OCI-M1 (cell line): ENCODE results near the gene NPAS2.
A peak's percentile ranks its signal among the peaks of the same experiment; 100 is the strongest.

Source experiments
- DNase-seq: peaks from one replicate; lab custom pipeline; 2025; lab: John Stamatoyannopoulos, UW

NPAS2 gene

DNA sequence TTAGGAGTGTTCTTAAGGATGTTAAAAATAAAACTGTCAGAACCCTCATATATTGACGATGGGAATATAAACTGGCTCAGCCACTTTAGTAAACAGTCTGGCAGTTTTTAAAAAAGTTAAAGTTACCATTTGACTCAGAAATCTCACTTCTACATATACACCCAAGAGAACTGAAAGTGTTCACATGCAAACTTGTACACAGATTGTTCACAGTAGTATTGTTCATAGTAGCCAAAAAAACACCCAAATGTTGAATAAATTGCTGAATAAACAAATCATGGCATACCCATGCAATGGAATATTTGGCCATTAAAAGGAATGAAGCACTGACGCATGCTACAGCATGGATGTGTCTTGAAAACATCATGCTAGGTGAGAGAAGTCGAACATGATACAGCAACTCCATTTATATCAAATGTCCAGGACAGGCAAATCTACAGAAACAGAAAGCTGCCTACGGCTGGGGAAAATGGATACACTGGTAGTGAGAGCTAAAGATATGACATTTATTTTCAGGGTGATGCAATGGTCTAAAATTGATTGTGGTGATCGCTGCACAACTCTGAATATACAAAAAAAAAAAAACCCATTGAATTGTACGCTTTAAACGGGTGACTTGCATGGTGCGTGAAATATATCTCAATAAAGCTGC lies 192.2 kb downstream of the NPAS2 start:
- DNase-seq = no peak

DNA sequence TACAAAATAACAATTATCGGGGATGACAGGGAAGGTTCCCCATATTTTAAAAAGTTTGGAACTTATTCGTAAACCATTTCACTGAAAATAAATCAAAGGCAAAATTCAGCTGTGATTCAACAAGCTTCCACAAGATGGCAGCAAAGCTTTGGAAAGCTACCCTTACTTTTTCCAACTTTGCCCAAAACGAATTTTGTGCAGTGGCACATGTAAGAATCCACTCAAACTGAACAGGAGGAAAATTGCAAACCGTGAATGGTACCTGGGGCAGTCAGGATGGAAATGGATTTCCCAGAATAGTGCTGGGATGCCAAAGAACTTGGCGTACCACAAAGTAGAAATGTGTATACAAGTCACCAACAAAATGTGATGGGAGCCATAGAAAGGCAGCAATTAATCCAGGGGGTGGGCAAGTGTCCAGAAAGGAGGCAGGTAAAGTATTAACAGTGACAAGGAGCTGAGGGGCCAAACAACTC lies 192.8 kb downstream of the NPAS2 start:
- DNase-seq = peak; percentile 36

GRCh38 chr2:101014264-101014857 lies 194.4 kb downstream of the NPAS2 start:
- no peak for DNase-seq

GRCh38 chr2:101017371-101017770 lies 197.4 kb downstream of the NPAS2 start:
- DNase-seq = no peak

DNA sequence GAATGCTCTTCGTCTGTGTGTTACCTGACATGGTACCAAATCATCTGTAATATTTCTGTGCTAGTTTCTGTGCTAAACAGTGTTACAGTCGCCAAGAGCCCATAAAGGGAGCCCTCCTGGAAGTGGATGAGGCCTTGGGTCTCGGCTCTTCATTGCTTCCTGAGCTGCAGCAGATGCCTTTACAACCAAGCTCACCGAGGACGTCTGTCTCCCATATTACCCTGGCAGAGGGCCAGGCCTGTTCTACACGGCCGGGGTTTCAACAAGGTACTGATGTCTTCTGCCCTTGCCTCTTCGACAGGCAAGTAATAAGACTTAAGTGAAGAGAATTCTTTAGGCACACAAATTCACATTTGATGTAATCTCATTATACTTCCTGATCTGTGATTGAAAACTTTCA lies 199.0 kb downstream of the NPAS2 start:
- no peak for DNase-seq

DNA sequence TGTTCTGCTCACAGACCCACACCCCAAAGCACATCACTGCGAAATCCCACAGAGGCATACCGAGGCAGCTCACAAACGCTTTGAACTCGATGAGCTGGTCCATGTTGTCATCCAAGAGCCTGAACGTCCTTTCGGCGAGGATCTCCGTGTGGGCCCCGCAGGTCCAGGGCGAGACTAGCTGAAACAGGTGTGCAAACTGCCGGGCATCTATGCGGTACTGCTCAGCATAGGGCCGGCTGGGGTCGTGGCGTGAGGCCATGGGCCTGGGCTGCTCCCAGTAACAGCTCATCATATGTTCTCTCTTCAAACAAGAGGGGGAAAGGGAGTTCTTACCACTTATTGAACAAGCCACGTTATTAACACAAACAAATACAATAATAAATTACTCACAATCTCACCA lies 202.3 kb downstream of the NPAS2 start:
- DNase-seq = no peak

DNA sequence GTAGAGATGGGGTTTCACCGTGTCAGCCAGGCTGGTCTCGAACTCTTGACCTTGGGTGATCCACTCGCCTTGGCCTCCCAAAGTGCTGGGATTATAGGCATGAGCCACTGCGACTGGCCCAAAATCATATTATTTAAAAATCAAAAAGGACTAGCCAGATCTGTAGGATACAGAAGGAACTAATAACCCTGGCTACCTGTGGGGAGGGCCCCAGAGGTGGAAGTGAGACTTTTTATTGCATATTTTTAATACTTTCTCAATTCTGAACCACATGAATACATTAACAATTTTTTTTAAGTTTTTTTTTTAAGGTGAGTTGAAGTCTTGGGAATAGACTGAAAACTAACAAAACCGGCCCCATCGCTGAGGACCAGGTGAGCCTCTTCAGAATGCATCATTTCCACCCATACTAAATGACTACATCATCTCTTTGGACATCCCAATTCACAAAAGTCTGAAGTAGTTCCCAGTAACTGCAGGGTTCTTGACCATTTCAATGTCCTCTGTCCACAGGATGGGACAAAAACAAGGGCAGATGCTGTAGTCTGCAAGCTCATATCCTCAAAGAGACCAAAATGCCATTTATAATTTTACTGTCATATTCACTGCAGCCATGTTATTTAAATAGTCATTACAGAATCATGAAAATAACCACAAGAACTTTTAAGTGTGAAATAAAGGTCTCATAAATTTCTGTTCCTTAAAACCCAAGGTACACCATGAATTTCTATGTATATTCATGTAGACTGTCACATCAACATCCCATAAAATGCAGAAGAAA lies 203.6 kb downstream of the NPAS2 start:
- DNase-seq = no peak

DNA sequence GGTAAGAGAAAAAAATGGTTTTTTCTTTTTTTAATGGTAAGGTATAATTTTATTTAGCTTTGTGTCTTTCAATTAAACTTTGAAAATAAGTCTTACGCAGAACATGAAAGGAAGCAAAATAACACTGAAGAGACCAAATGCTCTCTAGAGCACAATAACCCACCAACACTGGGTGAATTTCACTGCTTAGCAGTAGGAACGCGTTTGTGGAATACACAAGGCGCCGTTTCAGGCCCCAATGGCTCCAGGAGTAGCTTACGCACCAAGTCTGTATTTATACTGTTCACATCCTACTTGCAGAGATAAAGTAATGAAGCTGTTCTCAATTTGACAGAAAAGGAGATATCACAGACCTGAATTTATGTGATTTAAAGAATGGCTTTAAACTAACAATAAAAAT lies 205.6 kb downstream of the NPAS2 start:
- DNase-seq = no peak

DNA sequence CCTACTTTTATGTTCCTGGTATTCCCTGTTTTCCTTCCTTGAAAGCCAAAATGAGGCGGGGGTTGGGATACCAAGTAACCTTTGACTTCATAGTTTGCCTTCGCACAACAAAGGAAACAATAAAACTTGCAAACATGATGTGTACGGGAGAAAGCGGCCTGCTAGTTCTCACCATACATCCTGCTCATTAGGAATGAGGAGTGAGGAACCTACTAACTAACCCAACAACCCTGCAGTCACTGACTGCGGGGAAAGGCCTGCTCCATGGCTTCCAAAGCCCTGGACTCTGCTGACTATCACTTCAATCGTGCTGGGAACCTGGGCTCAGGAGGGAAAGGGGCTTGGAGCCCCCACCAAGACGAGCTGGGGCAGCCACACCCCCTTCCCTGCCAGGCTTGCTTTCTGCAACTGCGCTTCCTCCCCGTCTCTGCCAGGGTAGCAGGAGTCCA lies 206.3 kb downstream of the NPAS2 start:
- no peak for DNase-seq

DNA sequence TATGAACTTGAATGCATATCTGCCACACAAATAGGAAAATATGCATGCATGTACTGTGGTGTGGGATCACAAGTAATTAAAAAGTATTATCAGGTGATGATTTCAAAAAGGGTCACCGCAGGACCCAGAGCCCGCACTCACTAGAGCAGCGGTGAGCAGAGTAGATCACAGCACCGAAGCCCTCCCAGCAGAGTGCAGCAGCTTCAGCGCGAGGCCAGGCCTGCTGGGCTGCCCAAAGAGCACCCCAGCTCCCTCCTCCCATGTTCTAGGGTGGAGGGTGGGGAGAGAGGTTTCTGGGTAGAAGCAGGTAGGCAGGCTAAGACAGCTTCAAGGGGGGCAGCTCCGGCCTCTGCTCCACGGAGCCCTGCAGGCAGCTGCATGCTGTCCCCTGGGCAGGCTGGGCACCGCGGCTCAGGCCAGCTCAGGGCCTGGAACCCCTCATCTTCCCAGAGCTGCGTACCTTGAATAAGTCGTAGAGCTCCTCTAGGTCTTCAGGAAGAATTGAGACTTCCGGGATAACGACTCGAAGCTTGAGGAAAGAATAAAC lies 207.1 kb downstream of the NPAS2 start:
- DNase-seq = no peak

DNA sequence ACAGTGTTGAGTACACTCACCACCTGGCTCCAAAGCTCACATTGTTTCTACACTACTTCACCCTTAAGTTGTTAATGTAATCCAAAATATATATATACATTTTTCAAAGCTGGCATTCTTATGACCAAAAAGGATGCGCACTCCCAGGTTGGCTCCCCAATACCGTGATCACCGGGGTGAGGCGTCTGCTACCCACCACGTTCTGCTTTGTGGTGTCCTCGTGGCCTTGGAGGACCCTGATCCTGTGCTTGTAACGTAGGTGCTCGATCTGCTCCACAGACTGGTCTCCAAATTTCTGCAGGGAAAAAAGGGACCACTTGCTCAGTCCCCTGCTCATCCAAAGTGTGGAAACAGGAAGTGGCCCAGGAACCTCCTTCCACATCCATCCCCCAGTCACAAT lies 207.9 kb downstream of the NPAS2 start:
- DNase-seq = no peak

DNA sequence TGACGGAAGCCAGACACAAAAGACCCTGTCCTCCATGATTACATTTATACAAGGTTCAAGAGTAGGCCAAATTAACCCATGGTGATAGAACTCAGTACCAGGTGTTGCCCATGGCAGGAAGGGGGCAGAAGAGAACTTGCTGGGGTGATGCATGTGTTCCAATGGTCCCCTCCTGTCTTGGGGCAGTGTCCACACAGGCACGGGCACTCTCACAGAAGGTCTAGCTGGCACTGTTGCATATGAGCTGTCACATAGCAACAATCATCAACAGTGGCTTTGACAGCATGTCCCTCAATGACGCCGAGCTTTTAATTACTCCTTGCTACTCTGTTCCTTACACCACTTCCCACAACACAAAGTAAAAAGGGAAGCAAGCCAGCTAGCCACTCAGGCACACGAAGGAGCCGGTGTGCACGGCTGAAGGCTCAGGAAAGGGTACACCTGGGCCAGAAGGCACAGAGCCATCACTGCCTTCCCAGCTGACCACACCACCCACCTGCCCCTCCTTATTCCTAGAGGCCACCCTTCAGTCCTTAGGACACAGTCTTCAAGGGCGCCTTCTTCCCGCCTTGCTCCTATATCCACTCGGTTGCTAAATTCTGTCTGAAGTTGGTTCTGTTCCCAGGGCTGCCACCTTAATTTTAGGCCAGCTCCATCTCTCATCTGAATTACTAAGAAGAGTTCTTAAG lies 211.1 kb downstream of the NPAS2 start:
- DNase-seq = peak; percentile 20

DNA sequence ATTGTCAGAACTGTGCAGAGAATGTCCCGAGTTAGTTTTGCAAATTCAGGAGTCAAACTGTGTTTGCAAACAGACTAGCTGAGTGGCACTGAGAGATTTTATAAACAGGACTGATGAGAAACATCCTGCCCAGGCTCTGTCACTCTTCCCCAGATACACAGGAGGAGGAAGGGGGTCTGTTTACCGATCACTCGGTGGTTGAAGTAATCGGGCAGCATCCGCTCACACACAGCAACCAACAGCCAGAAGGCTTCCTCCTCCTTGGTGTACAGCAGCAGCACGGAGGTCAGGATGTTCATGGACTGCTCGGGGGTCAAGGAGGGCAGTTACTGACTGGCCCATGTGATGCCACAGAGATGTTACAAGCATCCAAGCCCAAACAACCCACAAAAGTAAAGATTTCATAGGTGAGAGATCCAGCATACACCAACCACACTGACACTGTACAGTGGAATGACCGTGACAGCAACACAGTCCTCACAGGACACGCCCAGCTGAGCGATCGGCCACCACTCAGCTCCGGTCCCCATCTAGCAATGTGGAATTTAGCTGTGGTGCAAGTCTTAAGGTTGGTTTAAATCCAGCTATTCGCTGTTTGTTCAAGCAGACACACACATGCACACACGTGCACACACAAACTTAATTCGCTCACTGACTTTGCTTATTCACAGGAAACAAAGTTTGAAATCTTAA lies 212.3 kb downstream of the NPAS2 start:
- no peak for DNase-seq

DNA sequence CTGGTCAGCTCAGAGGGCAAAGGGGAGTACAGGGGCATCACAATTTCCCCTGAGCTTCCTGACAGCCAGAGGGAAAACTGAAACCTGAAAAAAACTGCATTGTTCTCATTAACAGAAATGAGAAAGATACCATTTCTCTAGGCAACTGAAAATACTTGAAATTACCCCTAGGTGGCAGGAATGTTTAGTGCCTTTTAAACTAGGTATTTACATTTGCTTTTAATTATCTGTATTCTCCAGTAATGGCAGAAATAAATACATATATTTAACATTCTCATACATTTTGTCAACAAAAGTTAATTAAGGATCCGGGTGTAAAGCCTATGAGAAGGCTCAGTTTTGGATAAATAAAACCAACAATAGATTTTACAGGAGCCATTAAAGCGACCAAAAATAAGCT lies 216.6 kb downstream of the NPAS2 start:
- DNase-seq = peak; percentile 59

DNA sequence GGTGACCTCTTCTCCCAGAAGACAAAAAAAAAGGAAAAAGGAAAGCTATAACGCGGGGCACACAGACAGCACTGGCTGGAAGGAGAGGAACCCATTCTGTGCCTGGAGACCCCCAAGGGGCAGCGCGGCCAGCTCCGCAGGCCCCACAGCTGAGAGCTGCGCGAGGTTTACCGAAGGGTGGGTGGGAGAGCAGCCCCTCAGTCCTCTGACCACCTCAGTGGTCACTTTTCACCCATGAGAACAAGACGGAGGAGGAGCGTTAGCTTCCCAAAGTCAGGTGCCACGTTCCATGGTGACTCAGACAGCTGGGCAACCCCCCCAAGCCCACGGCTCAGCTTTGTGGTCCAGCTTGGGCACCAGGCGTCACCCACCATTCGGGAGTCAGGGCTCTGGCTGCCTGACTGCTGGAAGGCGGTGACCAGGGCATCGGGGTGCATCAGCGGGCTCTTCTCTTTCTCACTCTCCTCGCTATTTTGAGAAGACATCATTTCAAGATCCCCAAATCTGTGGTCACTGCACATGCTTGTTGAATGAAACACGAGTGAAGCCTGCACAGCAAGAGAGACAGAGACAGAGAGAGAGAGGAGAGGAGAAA lies 217.3 kb downstream of the NPAS2 start:
- no peak for DNase-seq

- DNase-seq = peak; percentile 78
These were observed 218.7 kb downstream of the NPAS2 start for GRCh38 chr2:101038455-101039255.

GRCh38 chr2:101040072-101040471 lies 220.1 kb downstream of the NPAS2 start:
- DNase-seq = no peak

- no peak for DNase-seq
These were observed 220.8 kb downstream of the NPAS2 start for GRCh38 chr2:101040761-101041160.

DNA sequence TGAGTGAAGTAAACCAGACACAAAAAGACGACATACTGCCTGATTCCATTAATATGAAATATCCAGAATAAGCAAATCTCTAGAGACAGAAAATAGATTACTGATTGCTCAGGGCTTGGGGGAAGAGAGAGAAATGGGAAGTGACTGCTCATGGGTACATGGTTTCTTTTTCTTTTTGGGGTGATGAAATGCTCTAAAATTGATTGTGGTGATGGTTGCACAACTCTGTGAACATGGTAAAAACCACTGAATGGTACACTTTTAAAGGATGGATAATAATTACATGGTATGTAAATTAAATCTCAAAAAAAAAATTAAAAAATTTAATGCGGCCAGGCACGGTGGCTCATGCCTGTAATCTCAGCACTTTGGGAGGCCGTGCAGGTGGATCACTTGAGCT lies 221.5 kb downstream of the NPAS2 start:
- peak; percentile 51 for DNase-seq

- no peak for DNase-seq
These were observed 225.4 kb downstream of the NPAS2 start for GRCh38 chr2:101045330-101045729.
